ENCODE results near the gene TBCEL.

Gene TBCEL

GRCh38 chr11:121106812-121107211 lies 82.9 kb downstream of the TBCEL start:
- TF ChIP-seq, protein P1, sequence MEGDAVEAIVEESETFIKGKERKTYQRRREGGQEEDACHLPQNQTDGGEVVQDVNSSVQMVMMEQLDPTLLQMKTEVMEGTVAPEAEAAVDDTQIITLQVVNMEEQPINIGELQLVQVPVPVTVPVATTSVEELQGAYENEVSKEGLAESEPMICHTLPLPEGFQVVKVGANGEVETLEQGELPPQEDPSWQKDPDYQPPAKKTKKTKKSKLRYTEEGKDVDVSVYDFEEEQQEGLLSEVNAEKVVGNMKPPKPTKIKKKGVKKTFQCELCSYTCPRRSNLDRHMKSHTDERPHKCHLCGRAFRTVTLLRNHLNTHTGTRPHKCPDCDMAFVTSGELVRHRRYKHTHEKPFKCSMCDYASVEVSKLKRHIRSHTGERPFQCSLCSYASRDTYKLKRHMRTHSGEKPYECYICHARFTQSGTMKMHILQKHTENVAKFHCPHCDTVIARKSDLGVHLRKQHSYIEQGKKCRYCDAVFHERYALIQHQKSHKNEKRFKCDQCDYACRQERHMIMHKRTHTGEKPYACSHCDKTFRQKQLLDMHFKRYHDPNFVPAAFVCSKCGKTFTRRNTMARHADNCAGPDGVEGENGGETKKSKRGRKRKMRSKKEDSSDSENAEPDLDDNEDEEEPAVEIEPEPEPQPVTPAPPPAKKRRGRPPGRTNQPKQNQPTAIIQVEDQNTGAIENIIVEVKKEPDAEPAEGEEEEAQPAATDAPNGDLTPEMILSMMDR (IDR thresholded peaks at IDR 0.05; ENCODE audit: insufficient read depth, low read length) = no peak
- no peak for TF ChIP-seq POLR2AphosphoS5 (IDR thresholded peaks at IDR 0.05; ENCODE audit: low read depth)
- TF ChIP-seq, protein P2, sequence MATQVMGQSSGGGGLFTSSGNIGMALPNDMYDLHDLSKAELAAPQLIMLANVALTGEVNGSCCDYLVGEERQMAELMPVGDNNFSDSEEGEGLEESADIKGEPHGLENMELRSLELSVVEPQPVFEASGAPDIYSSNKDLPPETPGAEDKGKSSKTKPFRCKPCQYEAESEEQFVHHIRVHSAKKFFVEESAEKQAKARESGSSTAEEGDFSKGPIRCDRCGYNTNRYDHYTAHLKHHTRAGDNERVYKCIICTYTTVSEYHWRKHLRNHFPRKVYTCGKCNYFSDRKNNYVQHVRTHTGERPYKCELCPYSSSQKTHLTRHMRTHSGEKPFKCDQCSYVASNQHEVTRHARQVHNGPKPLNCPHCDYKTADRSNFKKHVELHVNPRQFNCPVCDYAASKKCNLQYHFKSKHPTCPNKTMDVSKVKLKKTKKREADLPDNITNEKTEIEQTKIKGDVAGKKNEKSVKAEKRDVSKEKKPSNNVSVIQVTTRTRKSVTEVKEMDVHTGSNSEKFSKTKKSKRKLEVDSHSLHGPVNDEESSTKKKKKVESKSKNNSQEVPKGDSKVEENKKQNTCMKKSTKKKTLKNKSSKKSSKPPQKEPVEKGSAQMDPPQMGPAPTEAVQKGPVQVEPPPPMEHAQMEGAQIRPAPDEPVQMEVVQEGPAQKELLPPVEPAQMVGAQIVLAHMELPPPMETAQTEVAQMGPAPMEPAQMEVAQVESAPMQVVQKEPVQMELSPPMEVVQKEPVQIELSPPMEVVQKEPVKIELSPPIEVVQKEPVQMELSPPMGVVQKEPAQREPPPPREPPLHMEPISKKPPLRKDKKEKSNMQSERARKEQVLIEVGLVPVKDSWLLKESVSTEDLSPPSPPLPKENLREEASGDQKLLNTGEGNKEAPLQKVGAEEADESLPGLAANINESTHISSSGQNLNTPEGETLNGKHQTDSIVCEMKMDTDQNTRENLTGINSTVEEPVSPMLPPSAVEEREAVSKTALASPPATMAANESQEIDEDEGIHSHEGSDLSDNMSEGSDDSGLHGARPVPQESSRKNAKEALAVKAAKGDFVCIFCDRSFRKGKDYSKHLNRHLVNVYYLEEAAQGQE (IDR thresholded peaks at IDR 0.05; ENCODE audit: insufficient replicate concordance, low read depth) = no peak
- no peak for TF ChIP-seq SPI1 (IDR thresholded peaks at IDR 0.05; ENCODE audit: borderline replicate concordance, low read depth)
- no peak for TF ChIP-seq GABPA (IDR thresholded peaks at IDR 0.05; ENCODE audit: low read depth)
- Histone ChIP-seq H3K27me3 (ENCODE audit: insufficient read depth, poor library complexity, severe bottlenecking) (peaks cover 5% of the 10 kb centered on the region), H3K4me3 (replicated peaks; ENCODE audit: insufficient read depth, low read length) (no peak overlapping the region), H3K27ac (replicated peaks) (no peak overlapping the region)
- DNase-seq (ENCODE audit: low read depth in 1 of 2, low spot score in 1 of 2) = no peak

- TF ChIP-seq GABPA (IDR thresholded peaks at IDR 0.05; ENCODE audit: low read depth) (no peak), POLR2AphosphoS5 (IDR thresholded peaks at IDR 0.05; ENCODE audit: low read depth) (no peak), SPI1 (IDR thresholded peaks at IDR 0.05; ENCODE audit: borderline replicate concordance, low read depth) (no peak)
- TF ChIP-seq, protein P1 (IDR thresholded peaks at IDR 0.05; ENCODE audit: insufficient read depth, low read length) = no peak
- TF ChIP-seq, protein P2 (IDR thresholded peaks at IDR 0.05; ENCODE audit: insufficient replicate concordance, low read depth) = no peak
- Histone ChIP-seq H3K27ac (replicated peaks) (no peak overlapping the region), H3K4me3 (replicated peaks; ENCODE audit: insufficient read depth, low read length) (no peak overlapping the region), H3K27me3 (ENCODE audit: insufficient read depth, poor library complexity, severe bottlenecking) (peaks cover 12% of the 10 kb centered on the region)
- no peak for DNase-seq (ENCODE audit: low read depth in 1 of 2, low spot score in 1 of 2)
Observed at GRCh38 chr11:121108413-121108812, 84.5 kb downstream of the TBCEL start.

DNA sequence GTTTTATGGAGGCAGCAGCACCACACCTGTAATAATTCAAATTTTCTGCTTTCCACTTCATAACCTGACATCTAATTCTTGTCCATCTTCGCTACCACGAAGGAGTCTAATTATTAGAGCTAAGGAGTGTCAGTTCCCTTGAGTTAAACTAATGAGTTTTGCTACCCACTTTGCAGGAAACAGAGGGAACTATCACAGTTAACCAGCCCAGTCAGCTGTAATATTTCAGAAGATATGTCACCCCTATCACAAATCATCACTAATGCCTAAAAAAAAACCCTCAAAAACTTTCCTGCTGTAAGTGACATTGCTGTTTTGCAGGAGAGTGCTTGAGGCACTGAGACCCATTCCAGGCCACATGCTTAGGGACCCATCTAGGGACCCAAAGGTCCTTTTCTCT lies 85.6 kb downstream of the TBCEL start:
- TF ChIP-seq, protein P1 (IDR thresholded peaks at IDR 0.05; ENCODE audit: insufficient read depth, low read length) = no peak
- TF ChIP-seq GABPA (IDR thresholded peaks at IDR 0.05; ENCODE audit: low read depth) (no peak), POLR2AphosphoS5 (IDR thresholded peaks at IDR 0.05; ENCODE audit: low read depth) (no peak), SPI1 (IDR thresholded peaks at IDR 0.05; ENCODE audit: borderline replicate concordance, low read depth) (no peak)
- TF ChIP-seq, protein P2 (IDR thresholded peaks at IDR 0.05; ENCODE audit: insufficient replicate concordance, low read depth) = no peak
- DNase-seq (ENCODE audit: low read depth in 1 of 2, low spot score in 1 of 2) = no peak
- no peak overlapping the region for H3K27ac ChIP-seq (replicated peaks)
- no peak overlapping the region for H3K4me3 ChIP-seq (replicated peaks; ENCODE audit: insufficient read depth, low read length)
- H3K27me3 ChIP-seq (ENCODE audit: insufficient read depth, poor library complexity, severe bottlenecking) = peaks cover 12% of the 10 kb centered on the region
